GM12878 (cell line): Measurements from ENCODE around the gene ARHGAP26. TPM values are rescaled to one million over a fixed set of nuclear protein-coding genes. Genes with fewer than 3 reads are reported as not detected.

Experiments used
- ATAC-seq: fragments of 200-7000 bp; cut with Tn5 transposase; 3 replicates; pipeline ENCODE4 v1.9.1; 2020; ENCODE audit warnings: mild to moderate bottlenecking, moderate library complexity
- BruUV-seq: library from RNA; stranded (reverse); fragments of 400-500 nt; replicated peaks from 2 replicates; lab custom pipeline; 2021; lab: Mats Ljungman, UMichigan
- CTCF ChIA-PET: fragments of 300-600 bp; sonication (Branson Sonifier 250); formaldehyde crosslinking; extraction: SDS; loops from one replicate; lab custom pipeline; 2021; ENCODE audit warnings: inconsistent platforms; lab: Yijun Ruan, JAX
- POLR2A ChIA-PET: fragments of 350-600 bp; formaldehyde crosslinking; extraction: SDS; loops from one replicate; lab custom pipeline; 2021; ENCODE audit warnings: inconsistent platforms; lab: Charles Lee
- RAD21 ChIA-PET: fragments of 300-600 bp; sonication (Branson Sonifier 250); formaldehyde crosslinking; loops from one replicate; lab custom pipeline; 2023; ENCODE audit warnings: antibody characterized with exemption; ENCODE audit not compliant: unreplicated experiment; lab: Charles Lee
- SMC1A ChIA-PET: fragments of 300-600 bp; sonication (Branson Sonifier 250); formaldehyde crosslinking; loops from one replicate; lab custom pipeline; 2023; ENCODE audit not compliant: unreplicated experiment, uncharacterized antibody; lab: Charles Lee
- DNase-seq: peaks from one replicate; pipeline ENCODE4 v3.0.0-alpha.2; 2011; ENCODE audit warnings: low read depth, low spot score
- FAIRE-seq: peaks from 3 replicates; lab custom pipeline; 2011; peaks lifted over from hg19 to GRCh38; lab: Jason Lieb, UNC
- H2AFZ ChIP-seq: 2 replicates; pipeline ENCODE4 v1.6.0; 2011; ENCODE audit warnings: low read depth, low read length, control low read depth; ENCODE audit not compliant: control insufficient read depth
- H3K27ac ChIP-seq: 2 replicates; pipeline ENCODE4 v1.5.1; 2011; ENCODE audit warnings: control low read depth; ENCODE audit not compliant: control insufficient read depth, insufficient read depth
- H3K27me3 ChIP-seq, 2 experiments: replicated peaks in 1 of 2; 2 replicates each; pipeline versions ENCODE4 v1.6.0 to v1.6.1; 2011; ENCODE audit warnings: low read length in 1 of 2; ENCODE audit not compliant: control insufficient read depth in 2 of 2, insufficient read depth in 2 of 2
- H3K36me3 ChIP-seq, 2 experiments: 2 replicates each; pipeline ENCODE4 v1.5.1; 2011; ENCODE audit warnings: low read length in 1 of 2; ENCODE audit not compliant: control insufficient read depth in 2 of 2, insufficient read depth in 2 of 2
- H3K4me1 ChIP-seq: 2 replicates; pipeline ENCODE4 v1.6.1; 2011; ENCODE audit warnings: mild to moderate bottlenecking, low read length, moderate library complexity, mixed read lengths; ENCODE audit not compliant: control insufficient read depth, insufficient read depth
- H3K4me2 ChIP-seq: 2 replicates; pipeline ENCODE4 v1.6.0; 2011; ENCODE audit warnings: control low read depth; ENCODE audit not compliant: control insufficient read depth, insufficient read depth
- H3K4me3 ChIP-seq: fragments of 200-600 bp; sonication (generic); 2 replicates; pipeline ENCODE4 v1.5.1; 2016
- H3K79me2 ChIP-seq: 2 replicates; pipeline ENCODE4 v1.6.0; 2011; ENCODE audit warnings: low read length; ENCODE audit not compliant: control insufficient read depth, insufficient read depth
- H3K9ac ChIP-seq: 2 replicates; pipeline ENCODE4 v1.8.0; 2011; ENCODE audit warnings: low read length, control low read depth, mixed read lengths; ENCODE audit not compliant: control insufficient read depth, insufficient read depth
- H3K9me3 ChIP-seq: replicated peaks from 3 replicates; pipeline ENCODE4 v1.5.1; 2011; ENCODE audit warnings: mild to moderate bottlenecking, low read length; ENCODE audit not compliant: control insufficient read depth, insufficient read depth
- H4K20me1 ChIP-seq: 2 replicates; pipeline ENCODE4 v1.6.0; 2011; ENCODE audit not compliant: control insufficient read depth, insufficient read depth
- CHD4 ChIP-seq: fragments of 200-600 bp; sonication (generic); IDR thresholded peaks from 2 replicates; pipeline ENCODE4 v1.6.1; 2016; ENCODE audit warnings: mild to moderate bottlenecking
- GATAD2B ChIP-seq: fragments of 450-650 bp; conservative IDR thresholded peaks from 2 replicates; pipeline ENCODE4 v1.6.1; 2017; ENCODE audit warnings: low read depth, mild to moderate bottlenecking, moderate library complexity
- HDAC2 ChIP-seq: fragments of 200-600 bp; sonication (generic); IDR thresholded peaks from 2 replicates; pipeline ENCODE4 v1.6.1; 2017
- IRF5 ChIP-seq: fragments of 450-650 bp; IDR thresholded peaks from 2 replicates; pipeline ENCODE4 v1.6.1; 2017; ENCODE audit warnings: borderline replicate concordance
- MAX ChIP-seq: IDR thresholded peaks from 2 replicates; pipeline ENCODE4 v1.6.1; 2012; ENCODE audit warnings: low read depth, low read length, improper control_type of control experiment
- MLLT1 ChIP-seq: fragments of 450-650 bp; IDR thresholded peaks from 2 replicates; pipeline ENCODE4 v1.6.1; 2016; ENCODE audit warnings: mild to moderate bottlenecking
- MTA2 ChIP-seq: fragments of 450-650 bp; IDR thresholded peaks from 2 replicates; pipeline ENCODE4 v1.6.1; 2016; ENCODE audit warnings: low read depth, mild to moderate bottlenecking, moderate library complexity
- RFX5 ChIP-seq: IDR thresholded peaks from 2 replicates; pipeline ENCODE4 v1.6.1; 2011; ENCODE audit warnings: low read depth, low read length, improper control_type of control experiment
- SIX5 ChIP-seq: IDR thresholded peaks from 2 replicates; pipeline ENCODE4 v1.6.1; 2011; ENCODE audit warnings: mild to moderate bottlenecking, low read depth, low read length, moderate library complexity; ENCODE audit not compliant: severe bottlenecking
- SMAD5 ChIP-seq: IDR thresholded peaks from 2 replicates; pipeline ENCODE4 v1.6.1; 2016; ENCODE audit warnings: antibody characterized with exemption, low read depth
- SMARCA5 ChIP-seq: fragments of 450-650 bp; IDR thresholded peaks from 2 replicates; pipeline ENCODE4 v1.6.1; 2017; ENCODE audit warnings: mild to moderate bottlenecking
- TCF7 ChIP-seq: IDR thresholded peaks from 2 replicates; pipeline ENCODE4 v1.6.1; 2014; ENCODE audit warnings: antibody characterized with exemption, borderline replicate concordance
- ZBTB40 ChIP-seq: fragments of 450-650 bp; IDR thresholded peaks from 2 replicates; pipeline ENCODE4 v1.6.1; 2016; ENCODE audit warnings: mild to moderate bottlenecking, moderate library complexity, borderline replicate concordance
- ZNF207 ChIP-seq: fragments of 450-650 bp; IDR thresholded peaks from 2 replicates; pipeline ENCODE4 v1.6.1; 2014; ENCODE audit warnings: antibody characterized with exemption, mild to moderate bottlenecking, borderline replicate concordance
- ZNF24 ChIP-seq: fragments of 450-650 bp; IDR thresholded peaks from 2 replicates; pipeline ENCODE4 v1.6.1; 2017; ENCODE audit warnings: antibody characterized with exemption, mild to moderate bottlenecking
- ZSCAN29 ChIP-seq: fragments of 450-650 bp; IDR thresholded peaks from 2 replicates; pipeline ENCODE4 v1.6.1; 2017; ENCODE audit warnings: mild to moderate bottlenecking, moderate library complexity
- WGBS: methylation state at CpG from one replicate; pipeline ENCODE4 v1.1.6; 2016; ENCODE audit warnings: low lambda C conversion rate; ENCODE audit not compliant: insufficient replicate concordance, insufficient coverage; ENCODE audit errors: missing lambda C conversion rate; 5-methylcytosine and 5-hydroxymethylcytosine counted together
- in situ Hi-C: fragments of 300-500 bp; cut with MboI; formaldehyde crosslinking; loops from 9 replicates; pipeline ENCODE4 v1.14.3; 2018; ENCODE audit warnings: mixed read lengths
- intact Hi-C: fragments of 100-400 bp; cut with micrococcal nuclease; formaldehyde crosslinking; loops from one replicate; pipeline ENCODE4 v1.14.2; 2022; ENCODE audit not compliant: unreplicated experiment
- polyA plus RNA-seq, 11 experiments: library from polyadenylated mRNA; depleted of rRNA in 4 of 11; unstranded in 6 of 11; stranded (reverse) in 5 of 11; fragments of >200 nt; fragmentation: Nextera tagmentation in 4 of 11; fragmentation: Illumina TruSeq in 1 of 11; extraction: Ambion mirVana in 4 of 11; extraction: Trizol in 1 of 11; gene quantifications; 1 replicate in 1 of 11; 2 replicates in 10 of 11; pipeline versions ENCODE4 v1.2.1 to v1.2.3, GENCODE V29; 2011 to 2016; ENCODE audit warnings: inconsistent platforms in 2 of 11, missing spikeins in 2 of 11, low read depth in 1 of 11
- total RNA-seq, 4 experiments: library from RNA; depleted of rRNA in 3 of 4; stranded (reverse); fragments of >200 nt in 3 of 4; fragmentation: Illumina TruSeq in 1 of 4; extraction: Trizol in 1 of 4; gene quantifications; 2 replicates each; pipeline versions ENCODE4 v1.2.1 to v1.2.3, GENCODE V29; 2013 to 2021

The ARHGAP26 gene
- total and polyA plus RNA-seq, 10 of the 15 experiments (the other 5 are each of a cell fraction or from before 2014, with no cell fraction given): 9.4 to 41.5 (median 19.3) TPM

GRCh38 chr5:143055596-143056338 is 285.6 kb downstream of the ARHGAP26 start:
- ChIA-PET CTCF (interaction anchor here (0.7 to 2.7 kb wide), 7 partner anchors 11 to 127 kb away, joined by 3 to 12 read pairs (median 3); no protein-coding TSS in a partner anchor), RAD21 (interaction anchor here (0.6 to 19.7 kb wide), 16 partner anchors 9 to 348 kb away, joined by 3 to 337 read pairs (median 6); partner anchors contain the start of gene NR3C1), SMC1A (interaction anchor here (0.7 to 19.4 kb wide), 15 partner anchors 9 to 256 kb away, joined by 3 to 441 read pairs (median 8); no protein-coding TSS in a partner anchor), POLR2A (interaction anchor here (0.8 to 6.6 kb wide), 13 partner anchors 10 to 345 kb away, joined by 3 to 62 read pairs (median 5); no protein-coding TSS in a partner anchor)
- peaks cover 1 to 6% of the 10 kb centered on the region in 2 experiments; a peak in 1 of 4 replicates for H3K36me3 ChIP-seq
- H3K4me1 ChIP-seq: peaks cover 67% of the 10 kb centered on the region
- intact Hi-C loops: loop anchor here (2.0 to 10.0 kb wide), 3 partner anchors 33 to 341 kb away; no protein-coding TSS in a partner anchor
- H2AFZ ChIP-seq: no peak overlapping the region; the same call in 1 of the 2 replicates
- peak overlapping the region; percentile 100 for H3K27ac ChIP-seq
- no peaks in the 10 kb centered on the region for H3K9me3 ChIP-seq
- H3K79me2 ChIP-seq: peaks cover 62% of the 10 kb centered on the region
- no TSS peak for BruUV-seq
- FAIRE-seq: no peak
- H4K20me1 ChIP-seq: no peaks in the 10 kb centered on the region
- H3K9ac ChIP-seq: peak overlapping the region; percentile 86
- H3K4me2 ChIP-seq: peak overlapping the region; percentile 94
- no peaks in the 10 kb centered on the region for H3K27me3 ChIP-seq
- in situ Hi-C loops: loop anchor here (5.0 kb wide), 1 partner anchor 152 kb away; no protein-coding TSS in a partner anchor
- peak; percentile 7 for ATAC-seq
- peak overlapping the region; percentile 77 for H3K4me3 ChIP-seq
- no peak for DNase-seq
- WGBS: 1% methylated on average over 5 of the region's 5 CpGs
- no peak for TF ChIP-seq ZSCAN29
- TF ChIP-seq MTA2: no peak
- no peak for TF ChIP-seq TCF7
- TF ChIP-seq SMAD5: no peak
- no peak; the same call in 1 of the 2 replicates for TF ChIP-seq MLLT1
- TF ChIP-seq GATAD2B: no peak
- TF ChIP-seq MAX: no peak
- TF ChIP-seq IRF5: no peak
- TF ChIP-seq RFX5: no peak
- no peak for TF ChIP-seq SMARCA5
- no peak for TF ChIP-seq HDAC2
- no peak for TF ChIP-seq CHD4
- TF ChIP-seq ZNF24: no peak
- TF ChIP-seq ZBTB40: peak; percentile 14; the same call in 1 of the 2 replicates
- TF ChIP-seq SIX5: no peak
- no peak for TF ChIP-seq ZNF207
